K562 (cell line): Measurements from ENCODE around the gene GSTO2.
A peak's percentile ranks its signal among the peaks of the same experiment; 100 is the strongest.

ENCODE experiments used
- BCLAF1 ChIP-seq, 2 experiments: fragments of 450-650 bp in 1 of 2; IDR thresholded peaks; 2 replicates each; pipeline ENCODE4 v1.6.1; 2011 to 2017; ENCODE audit warnings: low read depth in 2 of 2, antibody characterized with exemption in 1 of 2, borderline replicate concordance in 1 of 2, low read length in 1 of 2, mild to moderate bottlenecking in 1 of 2, mixed read lengths in 1 of 2; ENCODE audit not compliant: control insufficient read depth in 1 of 2
- HNRNPH1 ChIP-seq: fragments of 200-400 bp; formaldehyde crosslinking; optimal IDR thresholded peaks from 2 replicates; pipeline ENCODE3; 2017; ENCODE audit warnings: low read depth, mild to moderate bottlenecking, low read length, moderate library complexity
- KDM1A ChIP-seq, 2 experiments: fragments of 450-650 bp; IDR thresholded peaks; 2 replicates each; pipeline ENCODE4 v1.6.1; 2016; ENCODE audit warnings: mild to moderate bottlenecking in 2 of 2
- MXI1 ChIP-seq: IDR thresholded peaks from 2 replicates; pipeline ENCODE4 v1.6.1; 2011; ENCODE audit warnings: low read depth, mild to moderate bottlenecking, improper control_type of control experiment, low read length
- TRIM28 ChIP-seq: fragments of 450-650 bp; IDR thresholded peaks from 2 replicates; pipeline ENCODE4 v1.6.1; 2017
- ZZZ3 ChIP-seq: fragments of 450-650 bp; IDR thresholded peaks from 2 replicates; pipeline ENCODE4 v1.6.1; 2016; ENCODE audit warnings: antibody characterized with exemption, mild to moderate bottlenecking, moderate library complexity

GRCh38 chr10:104274762-104275721, 6.1 kb downstream of the GSTO2 start:
- TF ChIP-seq HNRNPH1 (no peak), KDM1A (IDR thresholded peaks at IDR 0.05) (no peak), TRIM28 (no peak), BCLAF1 (IDR thresholded peaks at IDR 0.05; ENCODE audit: borderline replicate concordance in 1 of 2, control insufficient read depth in 1 of 2, low read depth in 2 of 2, low read length in 1 of 2) (0 out of 4 replicates have a peak, but pooled peaks of 1 of the 2 experiments have one; percentile 44), ZZZ3 (no peak), MXI1 (no peak)
